GM18873 (cell line): Measurements from ENCODE around the gene RPS6KA3.
"Not testable (repeated sequence)": the region's sequence is repeated elsewhere in the genome, so short reads cannot be mapped to it uniquely, and the experiment has no call there.

ENCODE experiments used
- ATAC-seq: cut with Tn5 transposase; IDR thresholded peaks from one replicate; pipeline ENCODE4 v1.9.1; 2021; ENCODE audit warnings: mild to moderate bottlenecking, moderate library complexity, moderate number of reproducible peaks; ENCODE audit not compliant: unreplicated experiment, low FRiP score

RPS6KA3 gene

DNA sequence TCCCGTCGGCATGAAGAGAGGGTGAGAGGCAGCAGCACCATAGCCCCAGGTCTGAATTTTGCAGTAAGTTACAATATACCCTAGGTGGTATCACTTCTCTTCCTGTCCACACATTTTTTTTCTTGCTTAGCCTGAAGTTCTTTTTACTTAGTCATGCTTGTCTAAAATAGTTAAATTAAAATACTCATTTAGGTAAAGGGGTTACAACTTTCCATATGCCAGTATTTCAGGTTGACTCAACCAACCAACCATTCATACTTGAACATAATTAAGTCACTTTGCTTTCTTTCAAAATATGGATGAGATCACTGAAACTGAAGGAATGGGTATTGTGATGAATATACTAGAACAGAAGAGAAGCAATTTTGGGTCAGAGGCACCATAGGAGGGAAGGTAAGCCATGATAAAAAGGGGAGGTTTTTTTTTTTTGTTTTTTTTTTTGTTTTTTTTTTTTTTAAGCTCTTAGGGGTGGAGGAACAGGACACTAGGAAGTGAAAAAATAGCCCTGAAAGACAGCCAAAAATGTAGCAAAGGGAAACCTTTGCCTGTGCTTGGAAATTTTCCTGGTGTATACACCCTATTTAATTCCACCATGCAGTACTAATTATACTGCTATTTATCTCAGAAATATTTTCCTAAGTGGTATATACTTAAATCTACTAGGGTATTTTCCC lies 41.8 kb downstream of the RPS6KA3 start:
- peak; percentile 80 for ATAC-seq

DNA sequence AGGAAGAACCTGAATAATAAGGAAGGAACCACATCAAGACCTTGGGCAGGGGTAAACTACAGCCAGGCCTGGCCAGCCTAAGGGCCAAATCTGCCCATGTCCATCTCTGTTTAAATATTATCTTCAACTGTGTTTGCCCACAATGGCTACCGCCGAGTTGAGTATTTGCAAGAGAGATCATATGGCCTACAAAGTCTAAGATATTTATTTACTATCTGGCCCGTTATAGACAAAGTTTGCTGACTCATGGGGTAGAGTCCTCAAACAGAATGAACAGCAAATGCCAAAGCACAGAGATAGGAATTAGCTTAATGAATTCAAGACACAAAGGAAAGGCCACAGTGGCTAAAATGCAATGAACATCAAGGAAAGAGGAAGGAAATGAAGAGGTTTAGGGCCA lies 44.8 kb downstream of the RPS6KA3 start:
- ATAC-seq, result no peak

DNA sequence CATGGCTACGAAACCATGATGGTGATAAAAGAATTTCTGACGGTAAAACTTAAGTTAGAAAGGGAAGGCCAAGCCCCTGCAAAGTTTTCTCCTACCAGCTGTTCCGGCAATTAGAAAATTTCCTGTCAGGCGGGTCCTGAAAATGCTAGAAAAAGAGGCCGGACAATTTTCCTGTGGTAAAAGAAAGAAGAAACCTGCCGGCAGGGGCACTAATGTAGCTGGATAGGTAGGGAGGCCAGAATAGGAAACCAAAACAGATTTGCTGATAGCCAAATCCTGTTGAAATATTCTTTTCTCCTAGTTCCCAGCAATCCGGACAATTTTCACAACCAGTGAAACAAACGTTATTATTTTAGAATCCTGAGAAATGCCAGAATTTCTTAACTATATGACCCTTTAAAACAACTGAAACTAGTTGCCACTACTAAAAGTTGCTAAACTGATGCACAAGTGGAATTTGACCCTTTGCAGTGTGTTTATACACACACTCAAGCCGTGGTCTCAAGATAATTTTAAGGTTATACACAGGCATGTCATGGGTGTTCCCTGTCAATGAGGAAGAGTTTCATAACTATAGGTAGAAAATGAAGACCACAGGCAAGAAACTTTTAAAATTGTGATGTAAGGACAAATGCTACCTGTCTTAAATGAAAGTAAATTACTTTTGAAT lies 47.7 kb downstream of the RPS6KA3 start:
- ATAC-seq, result no peak

DNA sequence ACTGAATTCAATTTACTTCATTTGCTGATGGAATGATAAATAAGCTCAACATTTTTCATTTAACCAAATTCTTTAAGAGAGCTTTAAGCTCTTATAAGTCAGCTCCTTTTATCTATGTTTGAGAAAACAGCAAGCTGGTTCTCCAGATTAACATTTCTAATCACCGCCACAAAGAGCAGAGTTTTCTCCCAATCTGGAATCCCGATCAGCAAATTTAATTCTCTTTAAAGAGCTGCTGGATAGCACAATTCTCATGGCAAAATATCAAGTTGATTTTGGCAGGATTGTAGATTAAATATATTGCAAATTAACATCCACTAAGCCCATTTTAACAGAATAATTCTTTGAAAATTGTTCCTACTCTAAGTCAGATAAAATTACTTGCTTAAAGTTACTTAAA lies 48.8 kb downstream of the RPS6KA3 start:
- no peak for ATAC-seq

DNA sequence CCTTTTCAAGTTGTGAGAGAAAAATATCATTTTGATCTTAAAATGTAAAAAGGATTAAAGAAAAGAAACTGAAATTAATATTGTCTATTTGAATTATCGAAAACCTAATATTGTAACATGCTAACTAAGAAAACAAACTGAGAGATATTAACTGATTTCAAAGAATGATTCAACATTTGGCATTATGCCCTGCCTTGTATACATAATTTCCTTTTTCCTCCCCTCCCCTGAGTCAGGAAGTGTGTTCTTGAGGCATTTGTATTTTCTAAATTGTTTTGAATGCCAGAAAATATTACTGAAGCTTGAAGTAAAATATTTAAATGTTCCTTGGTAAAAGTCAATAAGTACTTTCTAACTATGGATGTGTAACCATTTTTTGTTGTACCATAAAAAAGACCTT lies 49.4 kb downstream of the RPS6KA3 start:
- ATAC-seq, result no peak

DNA sequence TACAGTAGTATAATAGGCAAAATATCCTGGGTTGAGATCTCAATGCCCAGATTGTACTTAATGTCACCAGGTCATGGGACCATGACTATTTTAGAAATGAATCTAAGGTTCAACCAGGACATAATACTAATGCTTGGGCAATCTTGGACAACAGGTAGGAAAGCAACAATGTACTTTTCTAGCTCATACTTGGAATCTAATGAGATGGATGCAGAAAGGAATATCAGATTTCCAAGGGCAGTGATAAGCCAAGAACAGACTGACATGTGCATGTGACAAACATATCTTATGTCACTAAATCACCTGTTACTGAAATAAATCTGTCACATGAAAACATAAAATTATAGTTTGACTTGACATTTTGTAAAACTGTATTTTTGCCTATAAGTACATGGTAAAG lies 51.1 kb downstream of the RPS6KA3 start:
- no peak for ATAC-seq

DNA sequence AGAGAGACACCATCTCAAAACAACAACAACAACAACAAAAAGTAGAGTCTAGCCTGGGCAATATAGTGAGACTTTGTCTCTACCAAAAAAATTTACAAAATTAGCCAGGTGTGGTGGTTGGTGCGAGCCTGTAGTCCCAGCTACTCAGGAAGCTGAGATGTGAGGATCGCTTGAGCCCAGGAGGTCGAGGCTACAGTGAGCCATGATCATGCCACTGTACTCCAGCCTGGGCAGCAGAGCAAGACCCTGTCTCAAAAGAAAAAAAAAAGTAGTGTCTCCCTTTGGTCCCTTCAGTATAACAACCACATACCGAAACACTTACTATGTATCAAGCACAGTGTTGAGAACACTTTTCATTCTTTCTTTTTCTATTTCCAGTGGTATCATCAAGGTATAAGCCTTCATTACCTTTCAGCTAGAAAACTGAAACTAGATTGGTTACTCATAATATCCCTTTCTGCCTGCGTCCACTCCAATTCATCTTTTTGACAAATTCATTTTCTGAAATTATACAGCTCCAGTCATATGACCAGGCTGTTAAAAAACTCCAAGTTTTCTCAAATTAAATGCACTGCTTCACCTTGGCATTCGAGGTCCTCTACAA lies 54.1 kb downstream of the RPS6KA3 start:
- peak; percentile 77 for ATAC-seq

DNA sequence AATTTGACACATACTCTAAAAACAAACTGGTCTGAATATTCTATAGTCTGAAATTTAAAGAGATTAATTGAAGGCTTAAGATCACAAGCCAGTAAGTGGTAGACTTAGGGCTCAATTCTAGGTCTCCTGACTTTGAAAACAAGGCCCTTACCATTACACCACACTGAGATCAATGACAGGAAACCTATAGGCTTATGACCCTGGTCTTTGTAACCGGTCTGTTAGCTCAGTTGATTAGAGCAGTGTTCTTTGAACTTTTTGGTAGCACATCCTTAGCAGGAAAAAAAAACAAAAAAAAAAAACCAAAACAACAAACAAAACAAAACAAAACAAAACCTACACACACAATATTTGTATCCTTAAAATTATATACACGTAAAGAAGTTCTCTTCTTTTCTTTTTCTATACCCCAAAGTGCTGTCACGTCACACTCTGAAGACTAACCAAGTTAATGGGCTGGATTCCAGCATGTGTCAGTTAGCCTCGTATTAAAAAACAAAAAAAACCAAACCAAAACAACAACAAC lies 55.4 kb downstream of the RPS6KA3 start:
- ATAC-seq, result no peak

DNA sequence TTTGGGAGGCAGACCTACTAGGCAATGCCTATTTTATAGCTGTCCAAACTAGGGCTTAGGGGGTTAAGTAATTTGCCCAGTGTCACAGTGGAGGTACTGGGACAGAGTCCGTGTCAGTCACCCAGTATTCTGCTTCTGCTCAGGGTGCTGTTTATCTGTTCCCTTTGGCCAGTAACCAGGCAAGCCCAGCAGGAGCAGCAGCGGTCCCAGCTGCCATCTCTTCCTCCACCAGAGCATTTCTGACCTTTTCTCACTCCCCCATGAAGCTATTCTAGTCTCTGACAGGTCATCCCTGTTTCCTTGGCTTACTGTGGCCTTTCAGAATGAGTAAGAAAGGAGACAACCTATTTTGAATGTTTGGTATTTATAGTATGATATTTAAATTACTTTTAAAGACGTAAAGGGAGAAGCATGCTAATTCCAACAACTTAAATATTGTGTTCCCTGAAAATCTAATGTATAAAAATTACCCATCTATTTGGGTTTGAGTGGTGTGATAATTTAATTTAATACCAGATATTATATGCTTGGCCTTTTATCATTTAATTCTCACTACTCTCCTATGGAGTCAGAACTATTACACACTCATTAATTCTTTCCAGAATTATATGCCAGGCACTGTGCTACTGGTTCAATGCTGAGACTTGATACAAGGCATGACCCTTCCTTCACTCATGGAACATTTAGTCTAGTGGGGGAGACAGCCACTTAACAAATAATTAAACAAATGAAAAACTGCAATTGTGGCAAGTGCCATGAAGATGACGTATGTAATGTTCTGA lies 60.6 kb downstream of the RPS6KA3 start:
- ATAC-seq, result peak; percentile 91

DNA sequence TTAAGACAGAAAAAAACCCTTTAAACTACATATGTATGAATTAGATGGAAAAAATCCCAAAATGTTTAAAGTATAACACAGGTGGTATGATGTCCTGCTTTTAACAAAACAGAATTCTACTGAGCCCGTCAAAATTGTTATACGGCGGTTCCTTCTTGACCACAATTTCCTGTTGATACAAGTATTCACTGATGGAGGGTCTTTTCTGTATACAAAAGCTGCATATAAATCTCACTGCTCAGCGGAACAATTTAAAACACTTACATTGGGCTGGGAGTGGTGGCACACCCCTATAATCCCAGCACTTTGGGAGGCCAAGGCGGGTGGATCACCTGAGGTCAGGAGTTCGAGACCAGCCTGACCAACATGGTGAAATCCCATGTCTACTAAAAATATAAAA lies 62.4 kb downstream of the RPS6KA3 start:
- no peak for ATAC-seq

DNA sequence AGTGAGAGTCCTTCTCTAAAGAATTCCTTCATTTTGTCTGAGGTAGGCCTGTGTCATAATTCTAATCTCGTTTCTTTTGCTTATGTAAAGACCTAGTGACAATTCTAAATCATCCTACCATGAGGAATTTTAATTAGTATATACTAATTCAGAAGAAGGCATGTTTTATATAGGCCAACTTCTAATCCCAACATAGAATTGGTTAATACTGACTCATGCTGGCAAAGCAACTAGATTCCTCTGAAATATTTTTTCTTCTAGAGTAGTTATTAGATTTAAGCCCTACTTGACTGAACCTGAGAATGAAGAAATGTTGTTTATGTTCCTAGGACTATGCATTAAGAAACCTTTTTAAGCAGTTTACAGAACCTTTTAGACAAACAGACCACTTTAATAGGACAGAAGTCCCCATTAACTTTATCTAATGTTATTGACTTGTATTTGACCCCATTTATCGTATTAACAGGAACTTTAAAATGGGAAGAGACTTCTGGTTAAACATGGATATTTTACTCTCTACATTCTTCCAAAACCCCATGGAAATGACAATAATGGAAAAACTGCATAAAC lies 69.0 kb downstream of the RPS6KA3 start:
- no peak for ATAC-seq

DNA sequence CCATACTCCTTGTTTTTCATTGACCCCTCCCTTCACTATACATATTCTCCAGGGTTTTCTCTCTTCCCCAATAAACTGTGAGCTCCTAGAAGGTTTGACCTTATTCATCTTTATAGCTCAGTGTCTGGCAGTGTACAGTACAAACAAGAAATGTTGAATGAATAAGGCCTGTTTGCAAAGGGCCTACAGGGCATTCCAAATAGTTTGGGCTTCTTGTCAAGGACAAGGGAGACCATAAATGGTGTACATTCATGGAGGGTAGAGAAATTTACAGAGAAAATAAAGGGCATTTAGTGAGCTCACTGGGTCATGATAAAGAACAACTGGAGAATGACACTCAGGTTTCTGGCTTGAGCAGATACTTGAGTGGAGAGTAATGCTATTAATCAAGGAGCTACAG lies 77.5 kb downstream of the RPS6KA3 start:
- ATAC-seq, result no peak

DNA sequence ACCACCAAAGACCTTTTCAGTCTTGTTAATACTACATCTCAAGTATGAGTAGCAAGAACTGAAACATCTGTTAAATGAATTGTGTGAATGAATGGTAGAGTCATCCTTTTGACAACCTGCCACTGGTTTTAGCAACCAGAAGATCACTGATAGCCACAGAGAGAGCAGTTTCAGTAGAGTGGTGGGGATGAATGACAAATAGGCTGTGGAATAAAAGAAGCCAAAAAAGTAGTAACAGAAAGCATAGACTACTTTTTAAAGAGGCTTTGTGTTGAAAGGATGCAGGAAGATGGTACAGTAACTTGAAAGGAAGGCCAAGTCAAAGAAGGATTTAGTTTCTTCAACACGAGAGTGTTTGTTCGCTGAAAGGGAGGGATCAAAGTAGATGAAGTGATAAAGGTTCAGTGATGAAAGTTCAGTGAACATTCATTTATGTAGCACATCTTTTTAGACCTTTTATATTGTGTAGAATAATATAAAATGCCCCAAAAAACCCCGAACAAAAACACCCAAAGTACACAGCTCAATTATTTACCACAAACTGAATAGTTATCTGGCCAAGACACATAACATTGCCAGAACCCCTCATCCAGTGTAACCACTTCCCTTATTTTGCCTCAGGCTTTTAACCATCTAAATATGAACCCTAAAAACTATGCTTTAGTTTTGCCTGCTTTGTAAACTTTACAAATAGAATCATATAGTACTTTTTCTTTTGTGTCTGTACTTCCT lies 84.9 kb downstream of the RPS6KA3 start:
- no peak for ATAC-seq

DNA sequence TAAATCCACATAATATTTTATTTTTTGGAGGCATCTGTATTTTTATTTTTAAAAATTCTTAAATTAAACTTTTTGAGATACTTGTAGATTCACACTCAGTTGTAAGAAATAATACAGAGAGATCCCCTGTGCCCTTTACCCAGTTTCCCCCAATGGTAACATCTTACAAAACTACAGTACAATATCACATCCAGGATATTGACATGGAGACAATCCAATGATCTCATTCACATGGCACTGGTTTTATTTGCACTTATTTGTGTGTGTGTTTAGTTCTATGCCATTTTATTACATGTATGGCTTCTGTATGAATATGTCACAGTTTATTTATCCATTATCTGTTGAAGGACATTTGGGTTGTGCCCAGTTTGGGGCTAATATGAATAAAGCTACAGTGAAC lies 89.6 kb downstream of the RPS6KA3 start:
- no peak for ATAC-seq

DNA sequence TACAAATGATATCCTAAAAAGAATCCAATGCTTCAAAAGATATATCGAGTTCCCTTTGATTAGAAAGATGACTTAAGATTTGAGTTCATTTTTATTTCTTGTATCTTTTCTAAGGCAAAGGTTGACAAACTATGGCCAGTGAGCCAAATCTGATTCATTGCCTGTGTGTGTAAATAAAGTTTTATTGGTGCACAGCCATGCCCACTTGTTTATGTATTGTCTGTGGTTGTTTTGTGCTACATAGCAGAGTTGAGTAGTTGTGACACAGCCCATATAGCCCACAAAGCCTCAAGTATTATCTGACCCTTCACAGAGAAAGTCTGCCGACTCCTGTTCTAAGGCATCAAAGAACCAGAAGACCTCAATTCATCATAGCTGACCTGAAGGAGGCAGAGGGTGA lies 92.9 kb downstream of the RPS6KA3 start:
- ATAC-seq, result no peak

DNA sequence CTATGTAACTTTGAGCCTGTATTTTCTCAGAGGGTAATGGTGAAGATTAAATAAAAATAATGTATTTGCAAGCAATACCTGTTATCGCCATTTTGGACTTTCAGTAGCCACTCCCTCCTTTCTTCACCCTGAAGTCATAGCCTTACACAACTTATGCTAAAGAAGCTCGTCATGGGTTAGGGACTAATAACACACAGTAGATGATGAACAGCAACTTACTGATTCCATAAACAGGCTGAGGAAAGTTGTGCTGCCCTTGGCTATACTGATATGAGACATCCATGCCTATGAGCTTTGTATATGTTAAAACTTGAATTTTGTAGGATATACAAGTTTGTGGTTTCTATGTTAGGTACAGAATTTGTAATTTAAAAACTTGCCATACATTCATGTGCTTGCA lies 93.4 kb downstream of the RPS6KA3 start:
- ATAC-seq, result no peak

DNA sequence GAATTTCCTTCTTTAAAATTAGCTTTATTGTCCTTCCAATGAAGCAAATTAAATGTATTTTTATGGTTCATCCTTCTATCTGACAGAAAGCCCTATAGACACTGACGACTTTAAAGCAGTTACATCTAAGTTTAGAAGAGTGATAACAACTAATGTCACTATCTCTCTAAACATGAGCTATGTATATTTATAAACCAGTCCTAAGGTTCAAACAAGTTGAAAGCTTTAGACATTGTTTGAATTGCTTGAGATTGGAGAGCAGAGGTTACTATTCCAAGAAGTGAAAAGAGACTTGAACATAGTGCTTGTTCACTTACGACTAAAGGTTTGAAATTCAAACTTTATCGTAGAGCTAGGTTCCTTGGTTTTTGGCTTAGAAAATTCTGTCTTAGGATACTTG lies 94.8 kb downstream of the RPS6KA3 start:
- ATAC-seq, result no peak

DNA sequence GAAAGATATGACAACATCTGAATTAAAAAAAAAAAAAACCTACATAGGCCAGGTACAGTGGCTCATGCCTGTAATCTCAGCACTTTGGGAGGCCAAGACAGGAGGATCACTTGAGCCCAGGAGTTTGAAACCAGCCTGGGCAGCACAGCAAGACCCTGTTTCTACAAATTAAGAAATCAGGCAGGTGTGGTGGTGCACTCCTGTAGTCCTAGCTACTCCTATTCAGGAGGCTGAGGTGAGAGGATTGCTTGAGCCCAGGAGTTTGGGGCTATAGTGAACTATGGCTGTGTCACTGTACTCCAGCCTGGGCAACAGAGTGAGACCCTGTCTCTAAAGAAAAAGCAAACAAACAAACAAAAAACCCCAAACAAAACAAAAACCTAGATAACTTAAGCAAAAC lies 104.2 kb downstream of the RPS6KA3 start:
- not testable (repeated sequence) for ATAC-seq

DNA sequence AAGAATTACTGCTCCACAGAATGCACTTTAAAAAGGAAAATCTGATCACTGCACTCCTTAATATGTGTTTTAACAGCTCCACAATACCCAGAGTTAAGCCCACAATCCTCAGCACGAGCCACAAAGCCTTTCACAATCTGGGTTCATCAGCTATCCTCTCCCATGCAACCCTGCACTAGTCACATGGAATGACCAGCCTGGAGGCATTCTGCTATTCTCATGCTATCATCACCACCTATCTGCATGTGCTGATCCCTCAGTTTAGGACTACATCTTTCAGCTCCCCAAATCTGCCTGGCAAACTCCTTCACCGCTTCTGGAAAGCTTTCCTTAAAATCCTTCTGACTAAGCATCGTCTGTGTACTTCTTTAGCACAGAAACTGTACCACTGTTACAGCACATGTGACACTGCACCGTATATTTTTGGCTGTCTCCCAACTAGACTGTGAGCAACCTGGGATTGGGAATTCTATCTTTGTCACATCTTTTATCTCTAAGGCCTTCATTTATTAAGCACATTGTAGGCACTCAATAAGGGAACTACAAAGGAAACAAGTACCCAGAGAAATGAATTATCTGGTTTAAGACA lies 106.8 kb downstream of the RPS6KA3 start:
- ATAC-seq, result no peak

DNA sequence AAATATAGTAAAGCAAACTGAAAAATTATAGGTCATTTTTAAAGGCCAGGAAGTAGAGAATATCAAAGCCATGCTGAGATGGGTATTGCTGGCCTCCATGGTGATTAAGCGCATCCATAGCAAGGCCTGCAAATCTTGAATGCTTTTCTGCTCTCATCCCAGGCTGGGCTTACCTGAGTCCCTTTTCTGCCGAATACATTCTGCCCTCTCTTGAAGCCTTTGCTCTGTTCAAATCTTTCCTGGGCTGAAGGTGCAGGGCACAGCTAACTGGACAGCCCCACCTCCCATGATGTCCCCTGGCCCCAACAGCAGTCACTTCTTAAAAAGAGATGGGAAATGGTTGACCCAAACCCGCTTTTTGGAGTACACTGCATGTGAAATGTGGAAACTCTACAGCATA lies 115.0 kb downstream of the RPS6KA3 start:
- no peak for ATAC-seq
